ENCODE results near the gene MOXD1.
A peak's percentile ranks its signal among the peaks of the same experiment; 100 is the strongest.
"Not testable (repeated sequence)": the region's sequence is repeated elsewhere in the genome, so short reads cannot be mapped to it uniquely, and the experiment has no call there.

The MOXD1 gene

GRCh38 chr6:132316970-132317369, 84.3 kb downstream of the MOXD1 start:
- no peak for TF ChIP-seq CTCF (IDR thresholded peaks at IDR 0.05; ENCODE audit: low read depth, low read length)
- in situ Hi-C loops (cut with HindIII; ENCODE audit: low sequenced_read_pairs) = no loop called here
- DNase-seq (ENCODE audit: low read depth, low spot score) = no peak
- H3K4me3 ChIP-seq (ENCODE audit: low read depth, low read length) = no peak overlapping the region

- no peak overlapping the region for H3K4me3 ChIP-seq (ENCODE audit: low read depth, low read length)
- in situ Hi-C loops (cut with HindIII; ENCODE audit: low sequenced_read_pairs) = no loop called here
- TF ChIP-seq CTCF (IDR thresholded peaks at IDR 0.05; ENCODE audit: low read depth, low read length) = no peak
- DNase-seq (ENCODE audit: low read depth, low spot score) = no peak
These were observed 86.8 kb downstream of the MOXD1 start for GRCh38 chr6:132314432-132314831.

GRCh38 chr6:132310921-132311320, 90.4 kb downstream of the MOXD1 start:
- H3K4me3 ChIP-seq (ENCODE audit: low read depth, low read length) = no peak overlapping the region
- in situ Hi-C loops (cut with HindIII; ENCODE audit: low sequenced_read_pairs) = no loop called here
- no peak for DNase-seq (ENCODE audit: low read depth, low spot score)
- TF ChIP-seq CTCF (IDR thresholded peaks at IDR 0.05; ENCODE audit: low read depth, low read length) = no peak

- DNase-seq (ENCODE audit: low read depth, low spot score); H3K4me3 ChIP-seq (ENCODE audit: low read depth, low read length); in situ Hi-C loops (cut with HindIII; ENCODE audit: low sequenced_read_pairs): not testable (repeated sequence)
These were observed 91.1 kb downstream of the MOXD1 start for GRCh38 chr6:132310151-132310550.

GRCh38 chr6:132304891-132305305, 96.4 kb downstream of the MOXD1 start:
- DNase-seq (ENCODE audit: low read depth, low spot score) = no peak
- no peak overlapping the region for H3K4me3 ChIP-seq (ENCODE audit: low read depth, low read length)
- no peak for TF ChIP-seq CTCF (IDR thresholded peaks at IDR 0.05; ENCODE audit: low read depth, low read length)
- in situ Hi-C loops (cut with HindIII; ENCODE audit: low sequenced_read_pairs) = no loop called here

- DNase-seq (ENCODE audit: low read depth, low spot score) = peak; percentile 57
- no peak overlapping the region for H3K4me3 ChIP-seq (ENCODE audit: low read depth, low read length)
- peak; percentile 57 for TF ChIP-seq CTCF (IDR thresholded peaks at IDR 0.05; ENCODE audit: low read depth, low read length)
- in situ Hi-C loops (cut with HindIII; ENCODE audit: low sequenced_read_pairs) = no loop called here
These were observed 100.8 kb downstream of the MOXD1 start for GRCh38 chr6:132300323-132300949.

- in situ Hi-C loops (cut with HindIII; ENCODE audit: low sequenced_read_pairs) = loop anchor here (25.0 kb wide), 1 partner anchor 189 kb away; no protein-coding TSS in a partner anchor
- peak; percentile 53 for DNase-seq (ENCODE audit: low read depth, low spot score)
- peak; percentile 81 for TF ChIP-seq CTCF (IDR thresholded peaks at IDR 0.05; ENCODE audit: low read depth, low read length)
- H3K4me3 ChIP-seq (ENCODE audit: low read depth, low read length) = no peak overlapping the region
These were observed 102.8 kb downstream of the MOXD1 start for GRCh38 chr6:132298344-132298949.

Data from astrocyte of the spinal cord (primary cell).